NCI-H510A treated with DMSO at 0.1 percent for 48 hours (cell line): ENCODE results near the gene TREML1.
"Not testable (repeated sequence)": the region's sequence is repeated elsewhere in the genome, so short reads cannot be mapped to it uniquely, and the experiment has no call there.

ENCODE experiments used
- DNase-seq: peaks from one replicate; lab custom pipeline; 2025; lab: John Stamatoyannopoulos, UW

TREML1 gene

DNA sequence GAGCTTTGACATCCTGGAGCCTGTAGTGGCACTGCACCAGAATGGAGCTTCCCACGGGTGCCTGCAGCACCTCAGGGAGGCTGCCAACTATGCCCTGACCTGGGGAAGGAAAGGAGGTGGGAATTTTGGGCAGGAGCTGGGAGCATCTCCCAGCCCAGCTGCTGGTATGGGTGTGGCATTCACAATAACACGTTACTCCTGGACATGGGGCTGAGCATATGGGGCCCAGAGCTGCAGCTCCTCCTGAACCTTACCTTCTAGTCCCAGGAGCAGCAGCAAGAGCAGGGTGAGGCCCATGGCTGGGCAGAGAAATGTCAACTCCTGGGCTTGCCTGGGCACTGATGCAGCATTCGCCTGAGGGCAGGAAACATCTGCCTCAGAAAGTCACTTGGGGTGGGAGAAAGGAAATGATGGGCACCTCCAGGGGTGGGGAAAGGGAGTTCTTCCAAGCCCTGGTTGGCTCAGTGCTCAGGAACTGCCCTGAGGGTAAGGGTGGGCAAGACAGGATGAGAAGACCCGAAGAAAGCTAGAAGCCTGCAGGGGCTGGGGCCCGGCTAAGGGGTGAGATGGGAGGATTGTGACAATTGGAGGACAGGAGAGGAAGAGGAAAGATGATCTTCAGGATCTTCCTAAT is at the start of gene TREML1:
TREML1 (minus strand) TSS at position 356 of the 634 bp plus-strand sequence; CDS start at position 297, 59 bp downstream.
- DNase-seq = no peak

GRCh38 chr6:41201764-41202173 is 47.6 kb upstream of the TREML1 start:
- no peak for DNase-seq

DNA sequence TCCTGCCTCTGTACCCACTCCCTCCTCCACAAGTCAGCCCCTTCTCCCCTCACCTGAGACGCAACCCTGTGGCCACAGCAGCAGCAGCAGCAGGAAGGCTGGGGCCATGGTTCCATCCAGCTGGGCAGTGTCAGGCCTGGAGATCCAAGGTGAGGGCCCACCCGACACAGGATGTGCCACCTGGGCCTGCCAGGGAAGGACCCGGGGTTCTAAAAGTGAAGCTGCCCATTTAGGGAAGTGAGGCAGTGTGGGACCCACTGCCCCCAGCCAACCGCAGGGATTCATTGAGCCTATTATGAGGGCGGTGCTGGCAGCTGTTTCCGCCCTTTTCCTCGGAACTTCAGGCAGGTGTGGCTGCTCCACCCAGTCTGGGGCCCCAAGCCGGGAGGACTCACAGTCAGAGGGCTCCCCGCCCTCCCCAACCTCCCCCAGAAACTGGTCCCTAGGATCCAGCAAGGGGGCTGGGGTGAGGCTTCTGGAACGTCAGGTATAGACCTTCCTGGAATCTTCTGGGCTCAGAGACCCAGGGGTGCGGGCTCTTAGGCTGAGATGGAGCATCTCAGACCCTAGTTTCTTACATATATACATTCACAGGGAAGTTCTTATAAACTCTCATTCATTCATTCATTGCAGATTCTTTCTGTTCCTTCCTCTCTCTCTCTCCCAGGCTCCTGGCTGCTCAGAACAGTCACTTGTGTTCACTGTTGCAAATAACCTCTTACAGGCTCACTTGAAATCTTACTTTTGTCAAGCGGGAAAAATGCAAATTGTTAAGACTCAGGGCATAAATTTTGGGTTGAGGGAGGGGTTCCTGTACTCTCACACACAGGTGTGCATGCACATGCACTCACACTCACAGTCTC is 47.0 kb upstream of the TREML1 start, which contains the start of gene TREML2:
TREML2 (minus strand) TSS at position 249 of the 863 bp plus-strand sequence; CDS start at position 108, 141 bp downstream.
- no peak for DNase-seq

GRCh38 chr6:41200296-41200900 is 46.3 kb upstream of the TREML1 start:
- no peak for DNase-seq

DNA sequence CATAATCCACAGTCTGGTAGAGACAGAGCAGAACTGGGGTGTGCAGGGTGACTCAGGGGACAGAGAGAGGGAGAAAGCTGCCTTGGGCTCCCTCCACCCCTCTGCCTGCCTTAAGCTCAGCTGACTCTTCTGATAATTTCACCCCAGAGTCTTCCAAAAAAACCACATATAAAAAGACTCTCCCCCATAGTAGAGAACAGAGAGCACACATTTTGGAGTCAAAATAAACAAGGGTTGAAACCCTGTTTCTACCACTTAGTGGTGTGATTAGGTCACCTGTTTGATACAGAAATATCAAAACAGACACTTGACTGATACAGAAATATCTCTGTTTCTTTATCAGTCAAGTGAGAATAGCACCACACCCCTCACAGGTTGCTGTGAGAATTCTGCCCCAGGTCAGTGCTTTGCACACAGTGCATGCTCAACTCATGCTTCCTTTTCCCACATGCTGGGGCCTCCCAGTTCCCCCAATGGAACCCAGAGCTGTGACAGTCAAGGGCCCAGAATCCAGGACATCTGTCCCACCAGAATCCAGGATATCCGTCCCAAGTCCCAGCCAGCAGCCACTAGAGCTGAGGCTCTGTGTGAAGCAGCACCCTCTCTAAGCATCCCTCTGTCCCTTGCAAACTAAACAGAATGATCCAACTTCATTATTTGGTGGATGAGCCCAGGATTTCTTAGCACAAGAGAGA is 45.6 kb upstream of the TREML1 start:
- no peak for DNase-seq

- no peak for DNase-seq
Measured at GRCh38 chr6:41197234-41197633, 43.1 kb upstream of the TREML1 start.

GRCh38 chr6:41194386-41194785 is 40.2 kb upstream of the TREML1 start:
- DNase-seq = no peak

- no peak for DNase-seq
Measured at GRCh38 chr6:41193884-41194283, 39.7 kb upstream of the TREML1 start.

DNA sequence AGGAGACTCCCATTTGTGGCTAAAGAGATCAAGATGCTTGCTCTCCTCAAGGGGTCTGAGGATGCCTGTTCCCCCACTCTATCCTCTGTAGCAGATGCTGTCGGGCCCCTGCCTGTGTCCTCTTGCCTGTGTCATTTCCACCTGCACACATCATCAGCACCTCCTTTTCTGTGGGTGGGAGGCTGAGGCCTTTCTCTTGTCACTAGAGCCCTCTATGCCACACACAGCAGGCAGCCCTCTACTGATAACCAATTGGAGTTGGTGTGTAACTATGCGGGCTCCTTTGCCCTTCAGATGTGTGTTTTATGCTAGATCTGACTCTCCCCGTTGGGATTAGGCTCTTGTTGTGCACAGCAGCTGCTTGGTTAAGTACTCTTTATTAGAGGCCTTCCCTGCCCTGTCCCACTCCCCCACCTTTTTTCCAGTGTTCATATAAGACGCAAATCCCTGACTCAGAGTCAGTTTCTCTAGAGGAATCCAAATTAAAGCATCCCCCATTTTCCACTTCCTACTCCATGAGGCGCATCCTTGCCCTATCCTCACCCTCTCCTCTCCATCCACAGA is 39.1 kb upstream of the TREML1 start:
- DNase-seq = no peak

DNA sequence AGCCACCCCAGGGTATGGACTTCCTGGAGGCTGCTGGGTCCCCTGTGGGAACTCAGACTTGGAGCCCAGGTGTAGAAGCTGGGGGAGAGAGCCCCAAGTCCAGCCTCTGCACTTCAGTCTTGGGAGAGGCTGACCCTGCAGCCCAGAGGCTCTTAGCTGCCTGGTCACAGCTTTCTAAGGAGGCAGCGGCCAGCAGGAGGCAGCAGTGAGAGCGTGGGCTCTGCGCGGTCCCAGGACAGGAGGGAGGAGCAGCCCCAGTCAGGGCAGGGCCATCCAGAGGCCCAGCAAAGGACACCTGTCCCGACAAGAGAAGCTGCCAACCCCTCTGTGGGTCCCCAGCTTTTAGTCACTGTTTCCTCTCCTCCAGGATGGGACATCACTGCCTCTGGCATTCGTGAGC is 37.4 kb upstream of the TREML1 start:
- DNase-seq = no peak

GRCh38 chr6:41190791-41191190 is 36.6 kb upstream of the TREML1 start:
- no peak for DNase-seq

- DNase-seq = no peak
Measured at GRCh38 chr6:41189967-41190366, 35.8 kb upstream of the TREML1 start.

- not testable (repeated sequence) for DNase-seq
Measured at GRCh38 chr6:41189046-41189445, 34.9 kb upstream of the TREML1 start.

GRCh38 chr6:41187924-41188886 is 34.1 kb upstream of the TREML1 start:
- DNase-seq = peak; percentile 53

- DNase-seq = no peak
Measured at GRCh38 chr6:41186031-41186562, 31.9 kb upstream of the TREML1 start.

DNA sequence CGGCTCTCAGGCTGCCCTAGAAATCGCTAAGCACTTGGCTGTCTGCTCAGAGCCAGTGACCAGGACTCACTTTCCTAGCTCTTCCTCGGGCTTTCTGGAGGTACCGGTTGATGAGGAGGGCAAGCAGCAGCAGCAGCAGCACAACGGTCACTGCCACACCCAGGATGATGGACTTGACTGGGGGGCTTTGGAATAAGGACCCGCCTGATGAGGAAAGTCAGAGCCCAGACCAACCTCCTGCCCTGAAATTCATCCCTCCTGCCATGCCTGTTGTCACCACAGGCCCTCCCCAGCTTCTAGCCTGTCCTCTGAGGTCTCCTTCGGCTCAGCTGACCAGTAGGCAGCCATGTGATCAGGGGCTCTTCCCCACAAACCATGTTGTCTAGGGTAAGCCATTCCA is 30.6 kb upstream of the TREML1 start:
- no peak for DNase-seq

- peak; percentile 92 for DNase-seq
Measured at GRCh38 chr6:41182069-41183034, 28.2 kb upstream of the TREML1 start.

DNA sequence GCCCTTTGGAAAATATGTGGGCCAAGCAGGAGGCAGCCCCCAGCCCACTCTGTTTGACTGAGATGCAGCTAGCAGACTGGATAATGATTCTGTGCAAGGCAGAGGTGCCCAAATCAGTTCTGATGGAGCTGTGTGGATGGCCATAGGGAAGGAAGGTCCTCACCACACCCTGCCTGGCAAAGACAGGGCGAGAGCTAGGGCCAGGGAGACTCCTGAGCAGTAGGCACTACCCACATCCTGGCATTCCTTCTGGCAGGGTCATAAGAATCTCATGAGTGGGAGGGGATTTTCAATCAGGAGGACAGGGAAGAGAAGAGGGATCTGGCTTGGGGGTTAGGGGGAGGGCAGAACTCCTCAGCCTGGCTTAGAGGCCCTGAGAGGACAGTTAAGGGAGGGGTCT is 27.4 kb upstream of the TREML1 start:
- no peak for DNase-seq

GRCh38 chr6:41179163-41179562 is 25.0 kb upstream of the TREML1 start:
- DNase-seq = no peak
